ENCODE data around the gene MC4R. TPM values are rescaled to one million over a fixed set of nuclear protein-coding genes. Genes with fewer than 3 reads are reported as not detected.
A peak's percentile ranks its signal among the peaks of the same experiment; 100 is the strongest.

Gene MC4R
- total RNA-seq, 1 experiment from 2014 or later = not detected

DNA sequence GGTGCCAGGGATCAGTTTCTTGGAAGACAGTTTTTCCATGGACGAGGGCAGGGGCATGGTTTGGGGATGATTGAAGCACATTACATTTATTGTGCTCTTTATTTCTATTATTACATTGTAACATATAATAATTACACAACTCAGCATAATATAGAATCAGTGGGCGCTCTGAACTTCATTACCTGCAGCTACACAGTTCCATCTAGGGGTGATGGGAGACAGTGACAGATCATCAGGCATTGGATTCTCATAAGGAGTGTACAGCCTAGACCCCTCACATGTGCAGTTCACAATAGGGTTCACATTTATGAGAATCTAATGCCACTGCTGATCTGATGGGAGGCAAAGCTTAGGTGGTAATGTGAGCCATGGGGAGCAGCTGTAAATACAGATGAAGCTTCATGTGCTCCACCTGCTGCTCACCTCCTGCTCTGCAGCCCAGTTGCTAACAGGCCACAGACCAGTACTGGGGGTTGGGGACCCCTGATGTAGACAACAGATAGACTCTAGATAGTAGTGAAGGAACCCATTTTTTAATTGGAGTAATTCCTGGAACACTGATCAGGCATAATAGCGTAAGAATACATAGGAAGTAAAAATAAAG is 41.5 kb upstream of the MC4R start:
- Mint-ChIP-seq H3K27me3 (ENCODE audit: low read depth) (no peaks in the 10 kb centered on the region), H3K36me3 (no peaks in the 10 kb centered on the region), H3K4me1 (no peaks in the 10 kb centered on the region), H3K27ac (no peak overlapping the region), H3K4me3 (no peak overlapping the region), H3K9me3 (no peaks in the 10 kb centered on the region)
- ChIA-PET POLR2A (no interaction called here), CTCF (interaction anchor here (0.6 to 1.4 kb wide), 9 partner anchors 12 to 426 kb away, joined by 3 to 30 read pairs (median 5); no protein-coding TSS in a partner anchor)
- DNase-seq (ENCODE audit: low spot score) (peak; percentile 68), ATAC-seq (peak; percentile 97)
- TF ChIP-seq, protein P1, sequence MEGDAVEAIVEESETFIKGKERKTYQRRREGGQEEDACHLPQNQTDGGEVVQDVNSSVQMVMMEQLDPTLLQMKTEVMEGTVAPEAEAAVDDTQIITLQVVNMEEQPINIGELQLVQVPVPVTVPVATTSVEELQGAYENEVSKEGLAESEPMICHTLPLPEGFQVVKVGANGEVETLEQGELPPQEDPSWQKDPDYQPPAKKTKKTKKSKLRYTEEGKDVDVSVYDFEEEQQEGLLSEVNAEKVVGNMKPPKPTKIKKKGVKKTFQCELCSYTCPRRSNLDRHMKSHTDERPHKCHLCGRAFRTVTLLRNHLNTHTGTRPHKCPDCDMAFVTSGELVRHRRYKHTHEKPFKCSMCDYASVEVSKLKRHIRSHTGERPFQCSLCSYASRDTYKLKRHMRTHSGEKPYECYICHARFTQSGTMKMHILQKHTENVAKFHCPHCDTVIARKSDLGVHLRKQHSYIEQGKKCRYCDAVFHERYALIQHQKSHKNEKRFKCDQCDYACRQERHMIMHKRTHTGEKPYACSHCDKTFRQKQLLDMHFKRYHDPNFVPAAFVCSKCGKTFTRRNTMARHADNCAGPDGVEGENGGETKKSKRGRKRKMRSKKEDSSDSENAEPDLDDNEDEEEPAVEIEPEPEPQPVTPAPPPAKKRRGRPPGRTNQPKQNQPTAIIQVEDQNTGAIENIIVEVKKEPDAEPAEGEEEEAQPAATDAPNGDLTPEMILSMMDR (IDR thresholded peaks at IDR 0.05) = peak; percentile 49; the same call in 1 of the 2 replicates
- TF ChIP-seq, protein P2, sequence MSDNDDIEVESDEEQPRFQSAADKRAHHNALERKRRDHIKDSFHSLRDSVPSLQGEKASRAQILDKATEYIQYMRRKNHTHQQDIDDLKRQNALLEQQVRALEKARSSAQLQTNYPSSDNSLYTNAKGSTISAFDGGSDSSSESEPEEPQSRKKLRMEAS (CRISPR knock-in tag; IDR thresholded peaks at IDR 0.05) = no peak

DNA sequence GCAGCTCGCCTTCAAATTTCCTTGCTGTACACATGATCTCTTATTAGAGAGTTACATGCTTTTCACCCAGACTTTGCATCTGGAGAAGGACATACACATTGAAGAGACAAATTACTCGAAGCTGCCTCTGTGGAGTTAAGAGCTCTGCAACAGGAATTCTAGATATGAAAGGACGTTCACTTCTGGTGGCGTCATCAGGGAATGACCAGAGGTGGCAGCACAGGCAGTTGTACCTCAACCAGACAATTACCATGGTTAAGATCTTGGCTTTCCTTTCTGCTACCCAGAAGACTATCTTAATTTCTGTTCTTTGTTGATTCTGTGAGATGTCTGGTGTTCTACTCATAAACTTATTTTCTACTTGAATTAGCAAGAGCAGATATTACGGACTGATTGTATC is 39.1 kb upstream of the MC4R start:
- ATAC-seq (peak; percentile 59), DNase-seq (ENCODE audit: low spot score) (peak; percentile 29)
- no peaks in the 10 kb centered on the region for H3K27me3 Mint-ChIP-seq (ENCODE audit: low read depth)
- no peak overlapping the region for H3K27ac Mint-ChIP-seq
- H3K4me3 Mint-ChIP-seq = no peak overlapping the region
- no peaks in the 10 kb centered on the region for H3K36me3 Mint-ChIP-seq
- CTCF ChIA-PET = interaction anchor here (0.6 to 1.6 kb wide), 8 partner anchors 9 to 423 kb away, joined by 3 to 6 read pairs (median 3); no protein-coding TSS in a partner anchor
- no peaks in the 10 kb centered on the region for H3K9me3 Mint-ChIP-seq
- TF ChIP-seq, protein P1 (IDR thresholded peaks at IDR 0.05) = 0 out of 2 replicates have a peak, but pooled peaks have one; percentile 9
- no peak for TF ChIP-seq GABPB1 (CRISPR knock-in tag; IDR thresholded peaks at IDR 0.05)
- no peak for TF ChIP-seq ZNF121 (CRISPR knock-in tag; IDR thresholded peaks at IDR 0.05)
- TF ChIP-seq TP53 (CRISPR knock-in tag; IDR thresholded peaks at IDR 0.05) = no peak
- TF ChIP-seq, protein P3, sequence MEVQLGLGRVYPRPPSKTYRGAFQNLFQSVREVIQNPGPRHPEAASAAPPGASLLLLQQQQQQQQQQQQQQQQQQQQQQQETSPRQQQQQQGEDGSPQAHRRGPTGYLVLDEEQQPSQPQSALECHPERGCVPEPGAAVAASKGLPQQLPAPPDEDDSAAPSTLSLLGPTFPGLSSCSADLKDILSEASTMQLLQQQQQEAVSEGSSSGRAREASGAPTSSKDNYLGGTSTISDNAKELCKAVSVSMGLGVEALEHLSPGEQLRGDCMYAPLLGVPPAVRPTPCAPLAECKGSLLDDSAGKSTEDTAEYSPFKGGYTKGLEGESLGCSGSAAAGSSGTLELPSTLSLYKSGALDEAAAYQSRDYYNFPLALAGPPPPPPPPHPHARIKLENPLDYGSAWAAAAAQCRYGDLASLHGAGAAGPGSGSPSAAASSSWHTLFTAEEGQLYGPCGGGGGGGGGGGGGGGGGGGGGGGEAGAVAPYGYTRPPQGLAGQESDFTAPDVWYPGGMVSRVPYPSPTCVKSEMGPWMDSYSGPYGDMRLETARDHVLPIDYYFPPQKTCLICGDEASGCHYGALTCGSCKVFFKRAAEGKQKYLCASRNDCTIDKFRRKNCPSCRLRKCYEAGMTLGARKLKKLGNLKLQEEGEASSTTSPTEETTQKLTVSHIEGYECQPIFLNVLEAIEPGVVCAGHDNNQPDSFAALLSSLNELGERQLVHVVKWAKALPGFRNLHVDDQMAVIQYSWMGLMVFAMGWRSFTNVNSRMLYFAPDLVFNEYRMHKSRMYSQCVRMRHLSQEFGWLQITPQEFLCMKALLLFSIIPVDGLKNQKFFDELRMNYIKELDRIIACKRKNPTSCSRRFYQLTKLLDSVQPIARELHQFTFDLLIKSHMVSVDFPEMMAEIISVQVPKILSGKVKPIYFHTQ (CRISPR knock-in tag; IDR thresholded peaks at IDR 0.05) = no peak
- H3K4me1 Mint-ChIP-seq = peaks cover 8% of the 10 kb centered on the region
- POLR2A ChIA-PET = no interaction called here

DNA sequence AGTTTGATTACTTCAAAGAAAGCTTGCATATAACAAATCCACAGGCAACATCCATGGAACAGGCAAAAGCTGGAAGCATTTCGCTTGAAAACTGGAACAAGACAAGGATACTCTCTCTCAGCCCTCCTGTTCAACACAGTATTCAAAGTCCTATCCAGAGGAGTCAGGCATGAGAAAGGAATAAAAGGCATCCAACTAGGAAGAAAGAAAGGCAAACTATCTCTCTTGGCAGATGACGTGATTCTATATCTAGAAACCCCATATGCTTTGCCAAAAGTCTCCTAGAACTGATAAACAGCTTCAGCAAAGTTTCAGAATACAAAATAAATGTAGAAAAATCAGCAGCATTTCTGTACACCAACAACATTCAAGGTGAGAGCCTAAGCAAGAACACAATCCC is 34.1 kb upstream of the MC4R start:
- no peak for TF ChIP-seq PRRX2 (CRISPR knock-in tag; IDR thresholded peaks at IDR 0.05)
- TF ChIP-seq SP1 (CRISPR knock-in tag; conservative IDR thresholded peaks at IDR 0.05) = no peak
- TF ChIP-seq JAZF1 (CRISPR knock-in tag; IDR thresholded peaks at IDR 0.05) = no peak
- TF ChIP-seq, protein P4, sequence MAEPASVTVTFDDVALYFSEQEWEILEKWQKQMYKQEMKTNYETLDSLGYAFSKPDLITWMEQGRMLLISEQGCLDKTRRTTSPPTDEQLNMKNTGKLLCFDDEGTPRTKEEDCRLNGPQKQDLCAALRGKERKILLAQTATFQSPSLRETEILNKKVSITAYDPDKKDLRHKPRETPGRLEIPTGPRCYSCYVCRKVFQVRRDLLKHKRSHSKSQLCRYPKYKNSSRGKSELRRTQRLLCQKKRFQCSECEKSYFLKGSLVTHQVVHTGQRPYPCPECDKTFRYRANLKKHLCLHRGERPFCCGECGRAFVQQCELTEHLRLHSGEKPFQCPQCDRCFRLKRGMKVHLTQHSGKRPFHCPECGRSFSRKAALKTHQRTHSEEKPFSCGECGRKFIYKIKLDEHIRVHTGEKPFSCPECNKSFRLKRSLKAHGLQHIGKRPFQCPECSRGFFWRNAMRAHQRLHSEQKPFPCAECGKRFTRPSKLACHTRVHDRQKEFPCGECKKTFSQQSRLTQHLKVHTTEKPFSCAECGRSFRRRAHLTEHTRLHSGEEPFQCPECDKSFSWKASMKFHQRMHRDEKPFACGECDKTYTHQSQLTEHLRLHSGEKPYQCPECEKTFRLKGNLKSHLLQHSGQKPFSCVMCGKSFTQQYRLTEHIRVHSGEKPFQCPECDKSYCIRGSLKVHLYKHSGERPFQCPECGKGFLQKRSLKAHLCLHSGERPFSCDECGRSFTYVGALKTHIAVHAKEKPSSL (CRISPR knock-in tag; conservative IDR thresholded peaks at IDR 0.05) = no peak
- TF ChIP-seq ETV6 (CRISPR knock-in tag; IDR thresholded peaks at IDR 0.05) = no peak
- Mint-ChIP-seq H3K27ac (peak overlapping the region; percentile 43; the same call in 1 of the 2 replicates), H3K27me3 (ENCODE audit: low read depth) (no peaks in the 10 kb centered on the region), H3K4me3 (no peak overlapping the region), H3K9me3 (no peaks in the 10 kb centered on the region), H3K4me1 (peaks cover 10% of the 10 kb centered on the region), H3K36me3 (no peaks in the 10 kb centered on the region)
- ChIA-PET CTCF (no interaction called here), POLR2A (no interaction called here)
- ATAC-seq (no peak), DNase-seq (ENCODE audit: low spot score) (no peak)

Measured in WTC11 (cell line).